ENCODE measurements around the gene SLC30A1. TPM values are rescaled to one million over a fixed set of nuclear protein-coding genes. Genes with fewer than 3 reads are reported as not detected.
A peak's percentile ranks its signal among the peaks of the same experiment; 100 is the strongest.

SLC30A1 gene
- total and polyA plus RNA-seq, 9 donors = 7.4 to 23.4 (median 18.9) TPM

GRCh38 chr1:211595419-211595818, 16.5 kb upstream of the SLC30A1 start:
- Histone ChIP-seq H3K4me1 (ENCODE audit: insufficient read depth) (peaks cover 3% of the 10 kb centered on the region), H3K4me3 (no peak overlapping the region), H3K27ac (no peak overlapping the region), H3K27me3 (no peaks in the 10 kb centered on the region), H3K9me3 (no peaks in the 10 kb centered on the region), H3K36me3 (no peaks in the 10 kb centered on the region)
- TF ChIP-seq EP300 (IDR thresholded peaks at IDR 0.05) = no peak
- TF ChIP-seq CTCF (IDR thresholded peaks at IDR 0.05) = no peak
- TF ChIP-seq POLR2A (IDR thresholded peaks at IDR 0.05) = no peak
- DNase-seq = no peak
- intact Hi-C loops (cut with DNase I) = no loop called here

- H3K27me3 ChIP-seq = no peaks in the 10 kb centered on the region
- TF ChIP-seq POLR2A (IDR thresholded peaks at IDR 0.05) (no peak), CTCF (IDR thresholded peaks at IDR 0.05) (no peak), EP300 (IDR thresholded peaks at IDR 0.05) (no peak)
- H3K4me1 ChIP-seq (ENCODE audit: insufficient read depth) = peaks cover 3% of the 10 kb centered on the region
- no peak overlapping the region for H3K4me3 ChIP-seq
- H3K9me3 ChIP-seq = no peaks in the 10 kb centered on the region
- no peak overlapping the region for H3K27ac ChIP-seq
- intact Hi-C loops (cut with DNase I) = no loop called here
- peak in 1 of 5 donors; percentile 19 for DNase-seq
- WGBS, 3 donors = 17 to 22% (median 18%) methylated on average over 5 of the region's 5 CpGs
- no peaks in the 10 kb centered on the region for H3K36me3 ChIP-seq
These were observed 13.1 kb upstream of the SLC30A1 start for GRCh38 chr1:211591980-211592493.

DNA sequence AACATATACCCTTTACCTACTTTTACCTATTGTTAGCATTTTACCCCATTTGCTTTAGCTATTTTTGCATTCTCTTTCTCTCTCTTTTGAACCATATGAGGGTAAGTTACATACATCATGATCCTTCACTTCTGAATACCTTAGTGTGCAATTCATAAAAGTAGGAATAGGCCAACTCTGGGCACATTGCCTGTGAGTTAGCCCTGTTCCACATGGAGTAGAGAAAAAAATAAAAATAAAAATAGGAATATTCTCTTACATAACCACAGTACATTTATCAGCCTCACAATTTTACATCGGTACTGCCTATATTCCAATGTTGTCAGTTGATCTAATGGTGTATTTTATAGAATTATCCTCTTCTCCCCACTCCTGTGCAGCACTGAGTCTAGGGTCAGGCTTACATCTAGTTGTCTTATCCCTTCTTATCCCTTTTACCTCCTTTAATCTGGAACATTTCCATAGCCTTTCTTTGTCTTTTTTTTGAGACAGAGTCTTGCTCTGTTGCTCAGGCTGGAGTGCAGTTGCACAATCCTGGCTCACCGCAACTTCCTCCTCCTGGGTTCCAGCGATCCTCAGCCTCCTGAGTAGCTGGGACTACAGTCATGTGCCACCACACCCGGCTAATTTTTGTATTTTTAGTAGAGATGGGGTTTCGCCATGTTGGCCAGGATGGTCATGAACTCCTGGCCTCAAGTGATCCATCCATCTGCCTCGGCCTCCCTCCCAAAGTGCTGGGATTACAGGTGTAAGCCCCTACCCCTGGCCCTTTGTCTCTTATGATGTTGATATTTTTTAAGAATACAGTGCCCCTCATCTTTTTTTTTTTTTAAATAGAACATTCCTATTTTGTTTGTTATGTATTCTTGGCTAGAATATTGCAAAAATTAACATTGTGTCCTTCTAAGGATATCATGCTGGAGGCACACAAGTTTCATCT, 11.1 kb upstream of the SLC30A1 start:
- no peaks in the 10 kb centered on the region for H3K27me3 ChIP-seq
- H3K4me1 ChIP-seq (ENCODE audit: insufficient read depth) = peaks cover 3% of the 10 kb centered on the region
- H3K36me3 ChIP-seq = no peaks in the 10 kb centered on the region
- WGBS, 3 donors = 50 to 71% (median 60%) methylated on average over 6 of the region's 6 CpGs
- H3K4me3 ChIP-seq = no peak overlapping the region
- intact Hi-C loops (cut with DNase I) = no loop called here
- no peak overlapping the region for H3K27ac ChIP-seq
- no peak for TF ChIP-seq POLR2A (IDR thresholded peaks at IDR 0.05)
- no peak for TF ChIP-seq EP300 (IDR thresholded peaks at IDR 0.05)
- no peaks in the 10 kb centered on the region for H3K9me3 ChIP-seq
- peak in 2 of 5 donors; percentile 51 to 61 for DNase-seq

GRCh38 chr1:211588711-211589110, 9.8 kb upstream of the SLC30A1 start:
- TF ChIP-seq POLR2A (IDR thresholded peaks at IDR 0.05) = no peak
- TF ChIP-seq CTCF (IDR thresholded peaks at IDR 0.05) = no peak
- TF ChIP-seq EP300 (IDR thresholded peaks at IDR 0.05) = no peak
- 97 to 99% (median 98%) methylated on average over 4 of the region's 4 CpGs for WGBS, 3 donors

GRCh38 chr1:211587123-211587522, 8.2 kb upstream of the SLC30A1 start:
- 91 to 95% (median 93%) methylated on average over 2 of the region's 2 CpGs for WGBS, 3 donors
- H3K36me3 ChIP-seq = no peaks in the 10 kb centered on the region
- H3K4me1 ChIP-seq (ENCODE audit: insufficient read depth) = peaks cover 3% of the 10 kb centered on the region
- intact Hi-C loops (cut with DNase I) = no loop called here
- H3K9me3 ChIP-seq = no peaks in the 10 kb centered on the region
- H3K27me3 ChIP-seq = no peaks in the 10 kb centered on the region
- no peak overlapping the region for H3K4me3 ChIP-seq
- no peak for TF ChIP-seq POLR2A (IDR thresholded peaks at IDR 0.05)
- no peak for TF ChIP-seq EP300 (IDR thresholded peaks at IDR 0.05)
- TF ChIP-seq CTCF (IDR thresholded peaks at IDR 0.05) = no peak
- no peak overlapping the region for H3K27ac ChIP-seq
- no peak for DNase-seq

More at GRCh38 chr1:211588711-211589110, 9.8 kb upstream of the SLC30A1 start:
- Histone ChIP-seq H3K27me3 (no peaks in the 10 kb centered on the region), H3K4me3 (no peak overlapping the region), H3K4me1 (ENCODE audit: insufficient read depth) (peaks cover 3% of the 10 kb centered on the region), H3K27ac (no peak overlapping the region), H3K9me3 (no peaks in the 10 kb centered on the region), H3K36me3 (no peaks in the 10 kb centered on the region)
- intact Hi-C loops (cut with DNase I) = no loop called here
- DNase-seq = no peak

Data from ovary (tissue), 9 donors.